ENCODE data around the gene EYA4.

Gene EYA4

GRCh38 chr6:133289733-133290306, 48.7 kb downstream of the EYA4 start:
- no peak for DNase-seq

DNA sequence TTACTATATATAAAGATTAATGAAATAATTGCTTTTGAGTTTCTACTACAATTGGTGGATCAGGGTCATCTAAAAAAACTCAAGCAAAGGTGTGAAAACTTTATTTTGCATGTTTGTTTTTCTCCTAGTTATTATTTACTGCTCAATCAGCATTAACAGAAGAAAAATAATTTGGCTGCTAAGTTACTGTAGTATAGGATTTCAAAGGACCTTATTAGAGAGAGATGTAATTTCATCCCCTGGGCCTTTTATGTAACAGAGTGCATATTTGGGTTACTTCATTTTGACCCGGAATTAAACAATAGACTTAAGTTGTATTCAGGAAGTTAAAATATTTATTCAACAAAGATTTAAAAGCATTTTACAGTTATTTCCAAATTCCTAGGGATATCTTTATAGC, 49.8 kb downstream of the EYA4 start:
- no peak for DNase-seq

DNA sequence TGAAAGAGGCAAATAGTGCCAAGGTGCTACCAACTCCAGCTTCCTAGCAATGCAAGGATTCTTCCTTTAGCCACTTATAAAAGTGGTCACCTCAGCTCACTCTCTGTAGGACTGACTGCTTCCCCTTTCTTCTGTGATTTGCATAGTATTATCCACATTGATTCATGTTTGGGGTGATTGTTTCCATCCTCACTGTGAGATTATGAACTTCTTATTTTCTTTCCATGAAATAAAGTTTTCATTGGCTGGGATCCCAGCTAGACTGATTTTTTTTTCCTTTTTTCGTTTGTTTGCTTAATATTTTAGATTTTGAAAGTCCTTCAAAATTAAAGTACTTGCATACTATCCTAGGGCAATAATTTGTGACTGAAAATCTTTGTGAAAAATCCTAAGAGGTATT, 50.5 kb downstream of the EYA4 start:
- no peak for DNase-seq

DNA sequence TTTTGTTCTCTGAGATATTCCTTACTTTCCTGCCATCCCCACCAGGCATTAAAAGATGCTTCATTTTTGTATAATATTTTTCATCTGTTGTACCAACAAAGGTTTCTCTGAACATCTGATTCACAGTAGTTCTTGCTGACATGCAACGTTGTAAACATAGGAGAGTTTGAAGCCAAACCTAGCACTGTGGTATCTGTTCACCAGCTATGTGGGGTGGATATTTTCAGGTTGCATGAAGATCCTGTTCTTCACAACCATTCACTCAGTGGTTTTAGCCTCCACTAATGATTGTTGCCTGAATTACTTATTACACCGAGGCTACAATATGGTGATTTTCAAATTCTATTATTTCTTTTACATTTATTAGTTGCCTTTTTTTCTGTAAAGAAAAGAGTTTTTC, 56.5 kb downstream of the EYA4 start:
- DNase-seq, result no peak

DNA sequence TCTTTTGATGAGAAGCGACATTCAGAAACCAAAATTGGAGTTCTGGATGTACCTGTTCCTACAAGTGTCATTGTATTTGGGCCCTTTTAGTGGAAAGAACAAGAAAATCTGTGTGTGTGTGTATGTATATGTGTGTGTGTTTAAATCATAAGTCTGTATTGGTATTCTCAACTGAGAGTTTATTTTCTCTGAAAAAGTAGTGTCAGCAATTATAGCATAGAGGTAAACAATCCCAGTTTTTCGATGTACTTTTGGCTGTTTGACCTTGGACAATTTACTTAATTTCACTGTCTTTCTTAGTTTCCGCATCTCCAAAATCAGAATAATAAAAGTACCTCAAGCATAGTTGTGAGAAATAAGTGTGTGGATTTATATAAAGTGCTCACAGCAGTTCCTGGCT, 57.2 kb downstream of the EYA4 start:
- no peak for DNase-seq

- DNase-seq, result no peak
Measured at GRCh38 chr6:133298801-133299200, 57.6 kb downstream of the EYA4 start.

- DNase-seq, result no peak
Measured at GRCh38 chr6:133300896-133301295, 59.7 kb downstream of the EYA4 start.

GRCh38 chr6:133301835-133302234, 60.7 kb downstream of the EYA4 start:
- no peak for DNase-seq

DNA sequence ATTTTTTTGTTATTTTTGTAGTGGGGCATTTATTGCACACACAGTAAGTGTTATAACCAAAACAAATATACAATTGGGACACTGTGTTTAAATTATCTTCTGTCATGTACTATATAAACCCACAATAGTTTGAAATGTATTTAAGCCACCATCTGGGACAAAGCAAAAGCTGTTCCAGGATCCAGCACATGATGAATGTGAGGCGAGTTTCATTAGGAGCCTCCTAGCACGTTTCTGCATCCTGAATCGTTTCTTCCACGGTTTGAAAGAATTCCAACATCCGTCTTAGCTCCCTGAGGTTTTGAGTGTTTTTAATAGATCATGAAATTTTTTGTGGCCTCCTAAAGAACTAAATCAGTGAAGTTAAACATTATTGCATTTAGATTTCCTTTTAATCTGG, 65.8 kb downstream of the EYA4 start:
- DNase-seq, result no peak

GRCh38 chr6:133309579-133309978, 68.4 kb downstream of the EYA4 start:
- DNase-seq, result no peak

- no peak for DNase-seq
Measured at GRCh38 chr6:133312006-133312405, 70.8 kb downstream of the EYA4 start.

DNA sequence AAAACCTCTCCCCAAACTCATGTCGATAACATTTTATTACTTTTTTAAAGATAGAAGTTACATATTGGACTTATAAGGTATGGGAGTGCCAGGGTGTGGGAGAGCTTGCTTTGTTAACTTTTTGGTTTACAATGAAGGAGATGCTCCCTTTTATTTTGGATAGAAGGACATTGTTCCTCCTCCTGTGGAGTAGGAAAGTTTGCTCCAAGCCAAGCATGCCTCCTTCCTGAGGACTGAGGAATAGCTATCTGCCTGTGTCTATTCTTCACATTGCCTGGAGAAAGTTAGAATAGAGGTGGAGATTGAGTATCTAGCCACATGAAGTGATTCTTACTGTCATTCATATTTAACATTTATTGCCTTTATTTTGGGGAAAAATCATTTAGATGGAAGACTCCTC, 71.9 kb downstream of the EYA4 start:
- no peak for DNase-seq

- DNase-seq, result no peak
Measured at GRCh38 chr6:133314947-133315346, 73.8 kb downstream of the EYA4 start.

- DNase-seq, result no peak
Measured at GRCh38 chr6:133315811-133316210, 74.7 kb downstream of the EYA4 start.

- DNase-seq, result no peak
Measured at GRCh38 chr6:133317704-133318103, 76.5 kb downstream of the EYA4 start.

DNA sequence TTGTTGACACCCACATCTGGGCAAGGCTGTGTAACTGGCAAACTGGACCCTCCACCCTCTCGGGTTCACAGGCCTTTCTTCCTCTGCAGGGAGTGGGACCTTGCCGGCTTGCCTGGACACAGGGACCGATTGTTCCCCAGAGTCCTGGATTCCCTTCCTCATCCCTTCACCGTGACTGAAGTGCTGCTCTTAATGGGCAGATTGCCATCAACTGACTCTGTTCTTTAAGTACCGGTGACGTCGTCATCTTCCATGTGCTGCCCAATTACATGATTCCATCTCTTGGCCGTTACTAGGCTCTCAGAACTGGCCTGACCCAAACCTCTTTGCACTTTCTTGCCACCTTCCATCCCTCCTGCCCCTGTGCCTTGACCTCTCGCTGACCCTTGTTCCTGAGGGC, 85.4 kb downstream of the EYA4 start:
- DNase-seq, result peak; percentile 59

- no peak for DNase-seq
Measured at GRCh38 chr6:133333852-133334251, 92.7 kb downstream of the EYA4 start.

DNA sequence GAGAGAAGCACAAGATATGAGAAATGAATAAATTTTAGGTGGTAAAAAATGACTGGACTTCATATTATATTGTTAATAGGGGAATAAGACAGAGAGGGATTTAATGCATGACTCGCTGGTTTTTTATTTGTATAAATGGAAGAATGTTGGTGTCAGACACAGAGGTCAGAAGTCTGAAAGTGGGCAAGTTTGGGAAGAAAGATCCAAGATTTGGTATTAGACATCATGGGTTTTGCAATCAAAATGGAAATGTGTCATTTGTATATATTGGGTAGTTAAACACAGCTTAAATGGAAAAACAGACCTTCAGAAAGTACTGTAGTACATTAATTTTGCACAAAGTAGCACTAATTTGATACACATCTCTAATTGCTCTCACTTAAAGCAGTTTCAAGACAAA, 96.2 kb downstream of the EYA4 start:
- DNase-seq, result no peak

GRCh38 chr6:133339543-133340384, 98.6 kb downstream of the EYA4 start:
- no peak for DNase-seq

DNA sequence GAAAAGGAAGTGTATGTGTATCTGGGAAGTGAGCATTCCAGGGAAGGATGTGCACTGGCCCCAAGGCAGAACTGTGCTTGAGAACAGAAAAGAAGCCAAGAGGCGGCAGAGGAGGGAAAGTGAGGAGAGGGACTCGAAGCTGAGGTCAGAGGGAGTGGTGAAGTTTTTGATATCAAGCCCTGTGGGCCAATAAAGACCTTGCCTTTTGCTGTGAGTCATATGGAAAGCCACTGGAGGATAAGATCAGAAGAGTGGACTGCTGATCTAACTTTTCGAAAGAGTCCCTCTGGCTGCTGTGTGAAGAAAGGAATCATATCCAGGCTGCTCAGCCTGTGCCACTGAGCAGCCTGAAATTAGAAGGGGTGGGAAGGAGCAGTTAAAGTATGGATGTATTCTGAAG, 99.4 kb downstream of the EYA4 start:
- no peak for DNase-seq

DNA sequence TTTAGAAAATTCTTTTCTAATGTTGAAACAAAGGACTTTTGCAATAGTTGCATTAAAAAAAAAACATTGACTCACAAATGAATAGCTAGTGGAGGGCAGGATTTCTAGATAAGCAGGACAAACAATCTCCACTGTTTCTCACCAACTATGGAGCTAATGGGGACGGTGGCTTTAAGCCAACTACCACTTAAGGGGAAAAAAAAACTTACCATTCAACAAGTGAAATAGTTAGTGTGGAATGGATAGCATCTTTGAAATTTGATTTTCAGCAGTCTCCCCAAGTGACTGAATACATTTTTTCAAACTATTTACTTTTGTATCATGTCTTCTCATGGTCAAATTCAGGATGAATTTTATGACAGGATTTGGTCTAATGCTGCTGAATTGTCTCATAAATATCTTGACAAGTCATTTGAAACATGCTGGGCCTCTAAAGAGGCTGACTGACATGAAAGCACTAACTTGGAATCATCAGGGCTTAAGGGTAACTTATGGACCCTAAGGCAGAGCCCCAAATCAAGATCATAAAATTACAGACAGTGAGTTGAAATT, 100.5 kb downstream of the EYA4 start:
- DNase-seq, result no peak

DNA sequence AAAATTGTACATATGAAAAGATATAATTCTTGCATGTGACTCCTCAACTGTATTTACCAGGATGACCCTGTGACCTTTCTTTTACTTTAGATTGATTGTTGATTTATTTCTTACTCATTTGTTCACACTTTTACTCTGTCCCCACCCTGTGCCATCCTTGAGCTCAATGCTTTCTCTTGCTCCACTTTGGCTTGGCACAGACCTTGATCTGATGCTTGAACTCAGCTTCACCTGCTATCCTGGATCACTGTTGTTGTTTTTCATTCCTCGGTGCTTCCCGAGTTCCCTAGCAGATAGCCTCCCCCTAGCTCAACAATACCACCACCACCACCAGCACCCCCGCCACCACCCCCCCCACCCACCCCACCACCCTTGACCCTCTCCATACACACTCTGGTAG, 102.1 kb downstream of the EYA4 start:
- DNase-seq, result no peak

GRCh38 chr6:133348846-133349245, 107.7 kb downstream of the EYA4 start:
- DNase-seq, result no peak

DNA sequence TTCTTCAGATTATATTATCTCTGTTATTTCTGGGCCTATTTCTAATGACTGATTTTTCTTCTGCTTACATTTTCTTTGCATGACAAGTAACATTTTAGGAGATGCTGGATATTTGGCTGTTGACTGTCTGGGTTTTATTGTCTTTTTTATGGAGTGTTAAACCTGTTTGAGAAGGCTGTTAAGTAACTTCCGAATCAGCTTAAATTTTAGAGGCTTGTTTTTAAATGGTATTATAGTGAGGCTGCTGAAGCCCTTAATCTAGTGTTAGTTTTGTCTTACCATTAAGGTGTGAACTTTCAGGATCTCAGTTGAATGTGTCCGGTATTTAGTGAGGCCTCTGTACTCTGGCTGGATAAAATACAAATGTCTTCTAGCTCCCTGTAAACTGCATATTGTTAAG, 109.8 kb downstream of the EYA4 start:
- DNase-seq, result no peak

DNA sequence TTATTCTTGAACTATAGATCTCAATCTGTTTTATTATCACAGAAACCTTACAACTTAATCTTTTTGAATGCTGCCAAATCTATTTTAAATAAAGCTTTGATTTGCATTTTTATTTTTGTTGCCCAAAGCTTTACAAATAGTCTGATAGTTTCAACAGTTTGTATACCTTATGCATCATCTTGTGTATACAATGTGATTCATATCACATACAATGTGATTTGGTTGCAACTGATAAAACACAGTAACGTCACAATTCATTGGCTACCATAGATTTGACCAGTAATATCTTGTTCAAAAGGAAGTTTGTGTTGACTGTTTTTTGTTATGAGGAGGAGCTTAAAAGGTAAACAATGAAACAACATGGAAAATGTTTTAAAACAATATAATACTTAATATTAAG, 110.9 kb downstream of the EYA4 start:
- no peak for DNase-seq
